HG03565 (cell line): Measurements from ENCODE around the gene DUSP18.
"Not testable (repeated sequence)": the region's sequence is repeated elsewhere in the genome, so short reads cannot be mapped to it uniquely, and the experiment has no call there.

Experiments used
- ATAC-seq: cut with Tn5 transposase; IDR thresholded peaks from one replicate; pipeline ENCODE4 v1.9.1; 2021; ENCODE audit warnings: mild to moderate bottlenecking, moderate library complexity; ENCODE audit not compliant: unreplicated experiment

DUSP18 gene

DNA sequence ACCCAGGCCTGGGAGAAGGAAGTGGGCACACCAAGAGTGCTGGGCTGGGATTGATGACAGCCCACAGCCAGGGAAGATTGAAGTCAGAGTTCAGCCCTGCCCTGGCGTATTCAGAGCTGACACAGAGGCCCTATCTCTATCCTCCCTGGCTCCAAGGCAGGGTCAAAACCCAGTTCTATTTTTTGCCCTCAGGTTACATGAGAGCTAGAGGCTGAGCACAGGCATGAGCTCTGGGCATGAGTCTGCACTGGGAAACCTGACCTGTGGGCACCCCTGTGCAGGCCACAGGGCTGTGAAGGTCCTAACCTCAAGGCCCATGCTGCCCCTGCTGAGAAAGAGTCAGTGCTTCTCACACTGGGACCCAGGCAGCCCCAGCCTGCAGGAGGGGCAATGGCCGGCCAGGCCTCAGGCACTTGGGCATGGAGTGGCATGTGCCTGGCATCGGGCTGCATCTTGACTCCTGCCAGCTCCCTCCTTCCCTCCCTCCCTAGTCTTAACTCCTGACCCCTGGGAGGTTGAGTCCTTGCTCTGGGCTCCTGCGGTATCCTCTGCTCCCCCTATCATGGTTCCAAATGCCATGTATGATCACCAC, 26.7 kb downstream of the DUSP18 start:
- ATAC-seq, result no peak

DNA sequence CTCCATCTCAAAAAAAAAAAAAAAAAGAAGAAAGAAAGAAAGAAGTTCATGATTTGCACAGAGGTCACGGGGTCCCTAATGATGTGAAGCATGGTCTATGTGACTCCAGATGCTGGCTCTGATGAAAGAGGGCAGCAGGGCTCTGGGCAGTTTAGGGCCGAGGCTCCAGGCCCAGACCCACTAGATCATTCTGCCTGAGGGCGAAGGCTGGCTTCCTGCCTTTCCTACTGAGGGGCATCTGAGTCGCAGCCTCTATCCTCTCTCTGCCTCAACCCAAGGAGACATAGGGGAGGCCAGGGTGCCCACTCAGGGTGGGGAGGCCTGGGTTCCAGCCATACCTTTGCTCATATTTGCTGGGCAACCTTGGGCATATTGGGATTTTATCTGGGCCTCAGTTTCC, 27.3 kb downstream of the DUSP18 start:
- ATAC-seq, result no peak

DNA sequence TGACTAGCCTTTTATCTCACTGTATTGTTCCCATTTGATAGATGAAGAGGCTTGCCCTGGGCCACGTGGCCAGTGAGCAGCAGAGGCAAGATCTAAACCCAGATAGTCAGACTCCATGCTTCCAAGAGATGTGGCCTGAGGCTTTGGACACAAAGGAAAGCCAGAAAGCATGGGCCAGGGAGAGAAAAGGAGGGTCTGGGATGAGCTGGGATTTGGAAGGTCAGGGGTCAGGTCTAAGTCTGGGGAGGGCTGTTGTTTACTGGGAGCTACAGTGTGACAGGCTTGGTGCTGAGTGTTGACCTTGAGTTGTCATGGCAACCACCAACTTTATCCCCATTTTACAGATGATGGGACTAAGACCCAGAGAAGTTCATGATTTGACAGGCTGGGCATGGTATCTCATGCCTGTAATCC, 30.0 kb downstream of the DUSP18 start:
- ATAC-seq, result no peak

DNA sequence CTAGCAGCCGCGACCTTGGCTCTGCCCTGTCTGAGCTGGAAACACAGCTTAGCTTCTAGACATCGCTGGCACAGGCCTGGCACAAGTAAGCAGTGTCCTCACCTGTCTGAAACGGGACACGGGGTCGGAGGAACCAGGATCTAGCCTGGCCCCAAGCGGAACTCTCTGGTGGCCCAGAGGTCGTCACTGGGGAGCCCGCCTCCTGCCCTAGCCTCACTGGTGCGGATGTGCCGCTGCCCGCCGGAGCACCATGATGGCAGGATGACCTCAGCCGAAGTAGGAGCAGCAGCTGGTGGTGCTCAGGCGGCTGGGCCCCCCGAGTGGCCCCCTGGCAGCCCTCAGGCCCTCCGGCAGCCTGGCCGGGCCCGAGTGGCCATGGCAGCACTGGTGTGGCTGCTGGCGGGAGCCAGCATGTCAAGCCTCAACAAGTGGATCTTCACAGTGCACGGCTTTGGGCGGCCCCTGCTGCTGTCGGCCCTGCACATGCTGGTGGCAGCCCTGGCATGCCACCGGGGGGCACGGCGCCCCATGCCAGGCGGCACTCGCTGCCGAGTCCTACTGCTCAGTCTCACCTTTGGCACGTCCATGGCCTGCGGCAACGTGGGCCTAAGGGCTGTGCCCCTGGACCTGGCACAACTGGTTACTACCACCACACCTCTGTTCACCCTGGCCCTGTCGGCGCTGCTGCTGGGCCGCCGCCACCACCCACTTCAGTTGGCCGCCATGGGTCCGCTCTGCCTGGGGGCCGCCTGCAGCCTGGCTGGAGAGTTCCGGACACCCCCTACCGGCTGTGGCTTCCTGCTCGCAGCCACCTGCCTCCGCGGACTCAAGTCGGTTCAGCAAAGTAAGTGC, 31.2 kb downstream of the DUSP18 start:
- ATAC-seq, result no peak

DNA sequence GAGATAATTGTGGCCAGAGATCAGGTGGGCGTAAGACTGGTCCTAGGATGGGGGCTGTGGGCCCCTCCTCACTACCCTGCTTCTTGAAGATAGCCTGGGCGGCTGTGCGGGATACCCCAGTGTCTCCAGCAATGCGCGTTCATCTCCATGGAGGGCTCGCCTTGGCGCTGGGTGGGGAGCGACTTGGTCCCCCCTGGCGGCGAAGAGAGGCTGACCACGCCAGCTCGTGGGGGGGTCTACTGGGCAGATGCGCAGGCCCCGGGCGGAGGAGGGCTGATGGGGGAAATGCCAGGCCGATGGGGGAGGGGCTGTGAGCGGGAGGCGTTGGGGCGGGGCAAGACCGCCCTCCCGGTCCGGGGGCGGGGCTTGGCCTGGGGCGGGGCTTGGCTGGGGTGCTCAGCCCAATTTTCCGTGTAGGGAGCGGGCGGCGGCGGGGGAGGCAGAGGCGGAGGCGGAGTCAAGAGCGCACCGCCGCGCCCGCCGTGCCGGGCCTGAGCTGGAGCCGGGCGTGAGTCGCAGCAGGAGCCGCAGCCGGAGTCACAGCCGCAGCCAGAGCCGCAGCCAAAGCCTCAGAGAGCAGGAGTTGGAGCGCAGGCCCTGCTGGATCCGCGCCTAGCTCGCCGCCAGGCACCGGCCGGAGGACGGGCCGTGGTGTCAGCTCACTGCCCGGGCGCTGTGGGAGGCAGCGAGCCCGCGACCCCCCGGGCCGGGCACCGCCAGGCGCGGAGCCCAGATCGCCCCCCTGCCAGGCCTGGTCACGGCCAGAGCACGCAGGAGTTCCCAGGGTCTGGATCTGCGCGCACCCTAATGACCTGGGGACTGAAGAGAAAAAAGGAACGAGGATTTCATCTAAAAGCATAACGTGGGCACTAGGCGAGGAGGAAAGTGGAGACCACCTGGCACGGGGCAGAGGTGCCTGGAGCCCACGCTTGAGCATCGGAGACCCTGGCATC, 32.1 kb downstream of the DUSP18 start, which contains the start of gene SLC35E4:
SLC35E4 (plus strand) TSS at position 509 of the 953 bp plus-strand sequence. CDS start 670 bp downstream, outside the sequence.
- peak; percentile 38 for ATAC-seq

DNA sequence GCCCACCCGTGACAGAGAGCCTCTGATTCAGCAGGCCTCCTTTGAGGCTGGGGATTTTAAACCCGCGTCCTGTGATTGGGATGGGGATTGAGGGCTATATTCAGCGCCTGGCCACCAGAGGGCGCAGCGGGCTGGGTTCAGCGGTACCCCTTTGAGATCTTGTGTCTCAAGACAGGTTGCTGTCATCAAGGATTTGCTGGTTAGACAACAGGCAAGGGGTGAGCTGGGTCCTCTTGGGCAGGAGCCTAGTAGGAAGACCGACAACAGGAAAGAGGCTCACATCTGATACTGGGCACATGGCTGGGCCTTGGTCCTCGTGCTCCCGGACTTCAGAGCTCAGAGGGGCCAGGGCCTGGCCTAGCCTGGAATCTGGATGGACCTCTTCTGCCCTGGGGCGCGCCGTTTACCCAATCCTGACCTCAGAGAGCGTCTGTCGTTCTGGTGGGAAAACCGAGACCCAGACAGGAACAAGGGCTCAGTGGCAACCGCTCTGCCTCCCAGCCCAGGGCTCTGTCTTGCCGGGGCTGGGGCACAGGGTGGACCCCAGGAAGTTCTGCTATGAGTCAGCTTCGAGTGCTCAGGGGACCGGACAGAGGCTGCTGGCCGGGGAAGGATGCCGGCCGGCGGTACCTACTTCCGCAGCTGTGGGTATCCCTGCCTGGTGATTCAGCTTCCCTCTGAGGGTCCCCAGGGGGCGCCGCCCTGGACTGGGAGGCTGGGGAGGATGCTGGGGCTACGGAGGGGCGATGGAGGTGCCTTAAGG, 33.0 kb downstream of the DUSP18 start:
- ATAC-seq, result peak; percentile 50

DNA sequence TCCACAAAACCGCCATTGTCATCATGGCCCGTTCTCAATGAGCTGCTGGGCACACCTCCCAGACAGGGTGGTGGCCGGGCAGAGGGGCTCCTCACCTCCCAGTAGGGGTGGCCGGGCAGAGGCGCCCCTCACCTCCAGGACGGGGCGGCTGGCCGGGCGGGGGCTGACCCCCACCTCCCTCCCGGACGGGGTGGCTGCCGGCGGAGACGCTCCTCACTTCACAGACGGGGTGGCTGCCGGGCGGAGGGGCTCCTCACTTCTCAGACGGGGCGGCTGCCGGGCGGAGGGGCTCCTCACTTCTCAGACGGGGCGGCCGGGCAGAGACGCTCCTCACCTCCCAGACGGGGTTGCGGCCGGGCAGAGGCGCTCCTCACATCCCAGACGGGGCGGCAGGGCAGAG, 36.2 kb downstream of the DUSP18 start:
- not testable (repeated sequence) for ATAC-seq

DNA sequence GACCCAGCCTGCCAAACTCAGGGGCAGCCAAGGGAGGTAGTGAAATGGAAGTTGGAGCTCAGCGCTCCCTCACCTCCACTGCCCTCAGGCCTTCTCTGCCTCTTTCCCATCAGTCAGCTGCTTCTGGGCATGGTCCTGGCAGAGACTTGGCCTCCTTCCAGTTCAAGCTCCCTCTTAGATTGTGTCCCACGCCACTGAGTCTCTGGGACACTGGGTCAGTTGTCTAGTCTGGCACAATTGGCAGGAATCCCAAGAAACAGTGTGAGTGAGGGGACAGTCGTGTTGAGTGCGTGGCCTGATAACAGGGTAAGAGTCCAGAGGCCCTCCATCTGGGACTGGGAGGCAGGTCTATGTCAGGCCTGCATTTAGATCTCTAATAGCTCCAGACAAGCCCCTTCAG, 39.2 kb downstream of the DUSP18 start:
- no peak for ATAC-seq

DNA sequence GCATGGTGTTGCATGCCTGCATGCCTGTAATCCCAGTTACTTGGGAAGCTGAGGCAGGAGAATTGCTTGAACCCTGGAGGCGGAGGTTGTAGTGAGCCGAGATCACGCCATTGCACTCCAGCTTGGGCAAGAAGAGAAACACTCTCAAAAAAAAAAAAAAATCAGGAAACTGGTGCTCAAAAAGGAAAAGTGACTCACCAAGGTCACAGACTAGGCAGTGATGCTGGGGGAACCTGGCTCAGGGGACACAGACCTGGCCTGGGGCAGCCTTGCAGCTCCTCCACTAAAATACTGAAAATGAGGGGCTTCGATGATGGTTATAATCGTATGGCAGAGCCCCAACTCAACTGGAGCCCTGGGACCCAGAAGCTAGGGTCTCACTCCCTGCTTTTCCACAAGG, 40.2 kb downstream of the DUSP18 start:
- no peak for ATAC-seq

DNA sequence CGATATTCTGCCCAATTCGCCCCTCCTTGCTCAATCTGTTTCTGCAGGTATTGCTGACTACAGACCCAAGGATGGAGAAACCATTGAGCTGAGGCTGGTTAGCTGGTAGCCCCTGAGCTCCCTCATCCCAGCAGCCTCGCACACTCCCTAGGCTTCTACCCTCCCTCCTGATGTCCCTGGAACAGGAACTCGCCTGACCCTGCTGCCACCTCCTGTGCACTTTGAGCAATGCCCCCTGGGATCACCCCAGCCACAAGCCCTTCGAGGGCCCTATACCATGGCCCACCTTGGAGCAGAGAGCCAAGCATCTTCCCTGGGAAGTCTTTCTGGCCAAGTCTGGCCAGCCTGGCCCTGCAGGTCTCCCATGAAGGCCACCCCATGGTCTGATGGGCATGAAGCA, 41.3 kb downstream of the DUSP18 start:
- ATAC-seq, result no peak

DNA sequence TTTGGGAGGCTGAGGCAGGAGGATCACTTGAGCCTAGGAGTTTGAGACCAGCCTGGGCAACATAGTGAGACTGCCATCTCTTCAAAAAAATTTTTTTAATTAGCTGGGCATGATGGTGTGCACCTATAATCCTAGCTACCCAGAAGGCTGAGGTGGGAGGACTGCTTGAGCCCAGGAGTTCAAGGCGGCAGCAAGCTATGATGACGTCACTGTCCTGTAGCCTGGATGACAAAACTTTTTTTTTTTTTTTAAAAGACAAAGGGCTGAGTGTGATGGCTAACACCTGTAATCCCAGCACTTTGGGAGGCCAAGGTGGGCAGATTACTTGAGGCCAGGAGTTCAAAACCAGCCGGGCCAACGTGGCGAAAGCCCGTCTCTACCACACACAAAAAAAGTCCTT, 47.8 kb downstream of the DUSP18 start:
- ATAC-seq, result not testable (repeated sequence)

DNA sequence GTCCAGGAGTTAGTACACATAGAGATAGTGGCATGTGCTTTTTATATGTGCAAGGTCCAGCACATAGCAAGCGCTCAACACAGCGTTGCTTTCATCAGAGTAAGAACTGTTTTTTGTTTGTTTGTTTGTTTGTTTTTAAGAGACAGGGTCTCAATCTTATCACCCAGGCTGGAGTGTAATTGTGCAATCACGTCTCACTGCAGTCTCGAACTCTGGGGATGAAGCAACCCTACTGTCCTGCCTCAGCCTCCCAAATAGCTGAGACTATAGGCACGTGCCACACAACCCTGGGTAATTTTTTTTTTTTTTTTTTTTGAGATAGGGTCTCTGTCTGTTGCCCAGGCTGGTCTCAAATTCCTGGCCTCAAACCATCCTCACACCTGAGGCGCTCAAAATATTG, 49.9 kb downstream of the DUSP18 start:
- no peak for ATAC-seq

DNA sequence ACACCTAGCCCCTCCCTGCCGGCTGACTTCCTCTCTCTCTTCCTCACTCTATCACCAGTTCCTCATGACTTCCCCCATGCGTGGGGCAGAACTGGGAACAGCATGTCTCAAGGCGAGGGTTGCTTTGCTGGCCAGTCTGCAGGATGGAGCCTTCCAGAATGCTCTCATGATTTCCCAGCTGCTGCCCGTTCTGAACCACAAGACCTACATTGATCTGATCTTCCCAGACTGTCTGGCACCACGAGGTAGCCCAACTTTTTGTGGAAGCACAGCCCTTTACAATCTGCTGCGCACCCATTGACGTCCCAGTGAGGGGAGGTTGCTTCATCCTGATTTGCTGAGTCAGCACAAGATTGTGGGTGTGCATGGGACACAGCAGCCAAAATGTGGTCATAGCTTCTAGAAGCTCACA, 52.1 kb downstream of the DUSP18 start:
- ATAC-seq, result no peak

DNA sequence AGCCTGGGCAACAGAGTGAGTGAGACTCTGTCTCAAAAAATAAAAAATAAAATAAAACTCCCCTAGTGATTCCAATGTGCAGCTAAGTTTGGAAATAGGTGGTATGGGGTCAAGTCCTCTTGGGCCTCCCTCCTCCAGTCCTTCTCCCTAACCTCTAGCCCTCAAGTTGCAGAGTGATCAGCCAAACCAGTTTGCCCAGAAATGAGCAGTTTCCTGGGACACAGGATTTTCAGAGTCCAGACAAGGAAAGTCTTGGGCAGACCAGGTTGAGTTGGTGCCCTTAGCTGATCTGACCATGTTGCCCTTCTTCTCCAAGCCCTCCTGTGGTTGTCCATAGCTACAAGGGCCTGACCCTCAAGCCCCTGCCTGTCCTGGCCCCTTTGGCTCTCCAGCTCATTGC, 52.8 kb downstream of the DUSP18 start:
- ATAC-seq, result no peak

DNA sequence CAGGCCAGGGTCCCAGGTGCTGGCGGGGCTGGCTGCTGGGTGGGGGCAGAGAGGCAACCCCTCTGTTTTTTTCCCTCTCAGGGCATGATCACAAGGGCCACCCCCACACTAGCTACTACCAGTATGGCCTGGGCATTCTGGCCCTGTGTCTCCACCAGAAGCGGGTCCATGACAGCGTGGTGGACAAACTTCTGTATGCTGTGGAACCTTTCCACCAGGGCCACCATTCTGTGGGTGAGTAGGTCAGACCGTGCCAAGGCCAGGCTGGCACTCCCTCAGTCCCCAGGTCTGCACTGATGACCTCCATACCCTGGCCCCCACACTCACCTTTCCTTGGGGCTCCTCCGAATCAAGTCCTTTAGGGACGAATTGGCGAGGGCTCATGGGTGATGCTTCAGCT, 53.4 kb downstream of the DUSP18 start:
- no peak for ATAC-seq

DNA sequence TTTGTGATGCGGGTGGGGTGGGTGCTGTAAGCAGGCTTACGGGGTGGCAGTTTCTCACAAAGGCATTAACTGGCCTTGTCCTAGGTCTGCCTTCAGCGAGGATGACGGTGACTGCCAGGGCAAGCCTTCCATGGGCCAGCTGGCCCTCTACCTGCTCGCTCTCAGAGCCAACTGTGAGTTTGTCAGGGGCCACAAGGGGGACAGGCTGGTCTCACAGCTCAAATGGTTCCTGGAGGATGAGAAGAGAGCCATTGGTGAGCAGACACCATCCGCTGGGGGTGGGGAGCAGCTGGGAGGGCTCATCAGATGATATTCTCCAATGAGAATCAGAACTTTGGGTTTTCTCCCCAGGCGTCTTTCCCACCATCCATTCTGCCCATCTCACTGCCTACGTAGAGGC, 54.9 kb downstream of the DUSP18 start:
- no peak for ATAC-seq
